Measurements from ENCODE around the gene SYNGR3.

The SYNGR3 gene

GRCh38 chr16:1991135-1991551, 1.4 kb downstream of the SYNGR3 start:
- no peak overlapping the region for H3K4me3 ChIP-seq (ENCODE audit: control insufficient read depth, low read depth, low read length)
- no peak for TF ChIP-seq CTCF (conservative IDR thresholded peaks at IDR 0.05; ENCODE audit: control insufficient read depth, insufficient read depth, low read depth, low read length)
- no peak for DNase-seq (ENCODE audit: low read depth)

DNA sequence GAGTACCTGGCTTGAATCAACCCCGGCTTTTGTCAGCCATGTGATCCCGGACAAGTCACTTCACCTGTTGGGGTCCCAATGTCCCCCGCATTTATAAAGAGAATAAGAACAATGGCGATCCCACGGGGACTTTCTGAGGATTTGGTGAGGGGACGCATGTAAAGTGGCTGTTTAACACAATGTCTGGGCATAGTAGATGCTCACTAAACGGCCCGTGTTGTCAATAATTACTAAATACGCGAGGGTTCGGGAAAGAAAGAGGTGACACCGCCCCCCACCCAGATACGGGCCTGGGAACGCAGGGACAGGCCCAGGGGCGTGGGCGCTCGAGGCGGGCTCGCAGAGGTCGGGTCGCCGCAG, 1.8 kb downstream of the SYNGR3 start:
- no peak for DNase-seq (ENCODE audit: low read depth)
- TF ChIP-seq CTCF (conservative IDR thresholded peaks at IDR 0.05; ENCODE audit: control insufficient read depth, insufficient read depth, low read depth, low read length) = no peak
- no peak overlapping the region for H3K4me3 ChIP-seq (ENCODE audit: control insufficient read depth, low read depth, low read length)

- no peak overlapping the region for H3K4me3 ChIP-seq (ENCODE audit: control insufficient read depth, low read depth, low read length)
- peak; percentile 84 for DNase-seq (ENCODE audit: low read depth)
- no peak for TF ChIP-seq CTCF (conservative IDR thresholded peaks at IDR 0.05; ENCODE audit: control insufficient read depth, insufficient read depth, low read depth, low read length)
Observed at GRCh38 chr16:1991948-1992703, 2.4 kb downstream of the SYNGR3 start.

GRCh38 chr16:1992704-1993317, 3.0 kb downstream of the SYNGR3 start:
- TF ChIP-seq CTCF (conservative IDR thresholded peaks at IDR 0.05; ENCODE audit: control insufficient read depth, insufficient read depth, low read depth, low read length) = no peak
- no peak for DNase-seq (ENCODE audit: low read depth)
- H3K4me3 ChIP-seq (ENCODE audit: control insufficient read depth, low read depth, low read length) = no peak overlapping the region

DNA sequence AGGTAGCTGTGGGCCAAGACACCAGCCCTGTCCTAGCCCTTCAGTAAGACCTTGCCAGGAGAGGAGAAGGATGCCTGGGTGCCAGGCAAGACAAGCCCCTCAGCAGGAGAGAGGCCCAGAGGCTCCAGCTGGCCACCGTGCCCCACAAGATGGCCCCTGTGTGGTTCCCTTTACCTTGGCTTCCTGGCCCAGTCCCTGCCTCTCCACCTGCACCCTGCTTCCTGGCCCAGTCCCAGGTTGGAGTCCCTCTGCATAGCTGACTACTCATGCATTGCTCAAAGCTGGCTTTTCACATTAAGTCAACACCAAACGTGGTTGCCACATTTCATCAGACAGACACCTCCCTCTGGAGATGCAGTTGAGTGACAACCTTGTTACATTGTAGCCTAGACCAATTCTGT, 4.0 kb downstream of the SYNGR3 start:
- no peak for TF ChIP-seq CTCF (conservative IDR thresholded peaks at IDR 0.05; ENCODE audit: control insufficient read depth, insufficient read depth, low read depth, low read length)
- peak; percentile 43 for DNase-seq (ENCODE audit: low read depth)
- no peak overlapping the region for H3K4me3 ChIP-seq (ENCODE audit: control insufficient read depth, low read depth, low read length)

- DNase-seq (ENCODE audit: low read depth) = peak; percentile 27
- no peak overlapping the region for H3K4me3 ChIP-seq (ENCODE audit: control insufficient read depth, low read depth, low read length)
- TF ChIP-seq CTCF (conservative IDR thresholded peaks at IDR 0.05; ENCODE audit: control insufficient read depth, insufficient read depth, low read depth, low read length) = no peak
Observed at GRCh38 chr16:1997494-1998359, 8.0 kb downstream of the SYNGR3 start.

Data from fibroblast of mammary gland (primary cell).